ENCODE results near the gene CD180.

The CD180 gene

DNA sequence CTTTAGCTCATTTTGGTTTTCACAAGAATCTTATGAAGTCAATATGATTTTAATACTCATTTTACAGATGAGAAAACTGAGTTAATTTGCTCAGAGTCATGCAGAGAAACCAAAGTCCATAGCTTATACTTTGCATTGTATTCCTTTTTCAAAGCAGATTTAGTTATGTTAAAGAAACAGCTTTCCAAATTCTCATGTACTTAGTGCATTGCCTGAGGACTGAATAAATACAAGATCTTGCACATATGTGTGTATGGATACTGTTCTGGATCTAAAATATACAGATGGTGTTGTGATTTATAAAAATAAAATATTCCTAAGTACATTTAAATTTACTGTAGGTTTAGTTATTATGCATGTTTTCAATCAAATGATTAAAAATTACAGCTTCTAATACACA, 43.5 kb upstream of the CD180 start:
- Histone ChIP-seq H3K4ac (ENCODE audit: low read length) (no peak overlapping the region), H3K18ac (ENCODE audit: low read length) (no peak overlapping the region), H4K8ac (ENCODE audit: low read depth, low read length) (no peak overlapping the region), H3K23ac (ENCODE audit: low read depth, low read length, poor library complexity) (no peak overlapping the region), H3K14ac (ENCODE audit: low read length) (no peak overlapping the region), H3K9me3 (replicated peaks in 1 of 2; ENCODE audit: control insufficient read depth in 2 of 2, insufficient read depth in 1 of 2, low read depth in 1 of 2, low read length in 2 of 2) (no peaks in the 10 kb centered on the region), H3K9ac (ENCODE audit: low read depth, low read length, poor library complexity) (no peak overlapping the region), H3K36me3 (replicated peaks in 1 of 2; ENCODE audit: control insufficient read depth in 2 of 2, insufficient read depth in 2 of 2, low read length in 2 of 2) (no peaks in the 10 kb centered on the region), H2AFZ (ENCODE audit: low read length) (no peak overlapping the region), H3K27me3 (ENCODE audit: control insufficient read depth in 3 of 3, insufficient read depth in 3 of 3, low read depth in 1 of 3, low read length in 3 of 3) (no peaks in the 10 kb centered on the region), H2AK5ac (ENCODE audit: low read depth, low read length) (no peak overlapping the region), H4K91ac (ENCODE audit: low read depth, low read length, poor library complexity) (no peak overlapping the region), H2BK5ac (ENCODE audit: low read length) (no peak overlapping the region), H3K4me2 (ENCODE audit: insufficient read depth, low read length, poor library complexity, severe bottlenecking) (no peak overlapping the region), H2BK12ac (ENCODE audit: low read length) (no peak overlapping the region), H3K4me1 (ENCODE audit: control insufficient read depth in 2 of 2, insufficient read depth in 1 of 2, low read depth in 1 of 2, low read length in 2 of 2) (peaks cover 4 to 6% of the 10 kb centered on the region in 2 donors), H3K4me3 (ENCODE audit: low read length in 2 of 2) (no peak overlapping the region), H2BK120ac (ENCODE audit: low read depth, low read length) (no peak overlapping the region), H2BK15ac (ENCODE audit: low read length) (no peak overlapping the region), H3K79me1 (ENCODE audit: low read depth, low read length) (no peaks in the 10 kb centered on the region), H3K27ac (replicated peaks; ENCODE audit: low read length) (no peak overlapping the region)
- DNase-seq (ENCODE audit: low spot score), result no peak

DNA sequence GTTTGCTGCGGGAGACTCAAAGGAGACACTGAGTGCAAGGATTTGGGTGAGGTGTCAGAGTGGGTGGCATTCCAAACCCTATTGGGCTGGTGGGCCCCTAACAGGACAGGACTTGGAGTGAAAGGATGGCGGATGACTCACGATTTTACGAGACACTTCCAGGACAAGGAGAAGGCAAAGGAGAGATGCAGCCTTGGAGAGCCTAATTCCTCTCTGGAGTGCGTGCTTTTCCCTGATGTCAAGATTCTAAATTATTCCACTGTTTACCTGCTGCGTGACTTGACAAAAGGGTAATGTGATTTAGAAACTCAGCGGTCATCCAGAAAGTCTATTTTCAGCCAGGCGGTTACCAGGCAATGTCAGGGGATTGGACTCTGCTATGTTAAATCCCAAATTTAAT, 41.6 kb upstream of the CD180 start:
- H2BK5ac ChIP-seq (ENCODE audit: low read length), result no peak overlapping the region
- no peaks in the 10 kb centered on the region for H3K79me1 ChIP-seq (ENCODE audit: low read depth, low read length)
- H3K9ac ChIP-seq (ENCODE audit: low read depth, low read length, poor library complexity), result no peak overlapping the region
- no peak overlapping the region for H3K4ac ChIP-seq (ENCODE audit: low read length)
- H4K91ac ChIP-seq (ENCODE audit: low read depth, low read length, poor library complexity), result no peak overlapping the region
- H3K27ac ChIP-seq (replicated peaks; ENCODE audit: low read length), result no peak overlapping the region
- no peak for DNase-seq (ENCODE audit: low spot score)
- H2AFZ ChIP-seq (ENCODE audit: low read length), result peak overlapping the region; percentile 28
- H2BK12ac ChIP-seq (ENCODE audit: low read length), result no peak overlapping the region
- peaks cover 4 to 6% of the 10 kb centered on the region in 2 donors for H3K4me1 ChIP-seq (ENCODE audit: control insufficient read depth in 2 of 2, insufficient read depth in 1 of 2, low read depth in 1 of 2, low read length in 2 of 2)
- H3K23ac ChIP-seq (ENCODE audit: low read depth, low read length, poor library complexity), result no peak overlapping the region
- no peak overlapping the region for H4K8ac ChIP-seq (ENCODE audit: low read depth, low read length)
- no peak overlapping the region for H2BK15ac ChIP-seq (ENCODE audit: low read length)
- no peak overlapping the region for H3K4me3 ChIP-seq (ENCODE audit: low read length in 2 of 2)
- H3K18ac ChIP-seq (ENCODE audit: low read length), result no peak overlapping the region
- no CpG with 5 or more reads among the region's 8 CpGs for WGBS, 2 donors (ENCODE audit: extremely low coverage in 2 of 2, insufficient read length in 2 of 2, insufficient replicate concordance in 1 of 2)
- no peaks in the 10 kb centered on the region for H3K27me3 ChIP-seq (ENCODE audit: control insufficient read depth in 3 of 3, insufficient read depth in 3 of 3, low read depth in 1 of 3, low read length in 3 of 3)
- H3K9me3 ChIP-seq (replicated peaks in 1 of 2; ENCODE audit: control insufficient read depth in 2 of 2, insufficient read depth in 1 of 2, low read depth in 1 of 2, low read length in 2 of 2), result no peaks in the 10 kb centered on the region
- H3K4me2 ChIP-seq (ENCODE audit: insufficient read depth, low read length, poor library complexity, severe bottlenecking), result no peak overlapping the region
- H2BK120ac ChIP-seq (ENCODE audit: low read depth, low read length), result no peak overlapping the region
- H3K36me3 ChIP-seq (replicated peaks in 1 of 2; ENCODE audit: control insufficient read depth in 2 of 2, insufficient read depth in 2 of 2, low read length in 2 of 2), result no peaks in the 10 kb centered on the region
- H3K14ac ChIP-seq (ENCODE audit: low read length), result no peak overlapping the region
- H2AK5ac ChIP-seq (ENCODE audit: low read depth, low read length), result no peak overlapping the region

- Histone ChIP-seq H3K4me1 (ENCODE audit: control insufficient read depth in 2 of 2, insufficient read depth in 1 of 2, low read depth in 1 of 2, low read length in 2 of 2) (peaks cover 0 to 4% of the 10 kb centered on the region in 2 donors), H3K27ac (replicated peaks; ENCODE audit: low read length) (no peak overlapping the region), H3K36me3 (replicated peaks in 1 of 2; ENCODE audit: control insufficient read depth in 2 of 2, insufficient read depth in 2 of 2, low read length in 2 of 2) (no peaks in the 10 kb centered on the region), H3K14ac (ENCODE audit: low read length) (no peak overlapping the region), H2BK12ac (ENCODE audit: low read length) (no peak overlapping the region), H2BK5ac (ENCODE audit: low read length) (no peak overlapping the region), H3K23ac (ENCODE audit: low read depth, low read length, poor library complexity) (no peak overlapping the region), H3K4me2 (ENCODE audit: insufficient read depth, low read length, poor library complexity, severe bottlenecking) (no peak overlapping the region), H3K9me3 (replicated peaks in 1 of 2; ENCODE audit: control insufficient read depth in 2 of 2, insufficient read depth in 1 of 2, low read depth in 1 of 2, low read length in 2 of 2) (no peaks in the 10 kb centered on the region), H3K79me1 (ENCODE audit: low read depth, low read length) (no peaks in the 10 kb centered on the region), H3K9ac (ENCODE audit: low read depth, low read length, poor library complexity) (no peak overlapping the region), H3K27me3 (ENCODE audit: control insufficient read depth in 3 of 3, insufficient read depth in 3 of 3, low read depth in 1 of 3, low read length in 3 of 3) (no peaks in the 10 kb centered on the region), H3K18ac (ENCODE audit: low read length) (no peak overlapping the region), H3K4ac (ENCODE audit: low read length) (no peak overlapping the region), H2AK5ac (ENCODE audit: low read depth, low read length) (no peak overlapping the region), H3K4me3 (ENCODE audit: low read length in 2 of 2) (no peak overlapping the region), H2BK15ac (ENCODE audit: low read length) (no peak overlapping the region), H2AFZ (ENCODE audit: low read length) (peak overlapping the region; percentile 19), H2BK120ac (ENCODE audit: low read depth, low read length) (no peak overlapping the region), H4K8ac (ENCODE audit: low read depth, low read length) (no peak overlapping the region), H4K91ac (ENCODE audit: low read depth, low read length, poor library complexity) (no peak overlapping the region)
- DNase-seq (ENCODE audit: low spot score), result no peak
- no CpG with 5 or more reads among the region's 12 CpGs for WGBS, 2 donors (ENCODE audit: extremely low coverage in 2 of 2, insufficient read length in 2 of 2, insufficient replicate concordance in 1 of 2)
These were observed 39.0 kb upstream of the CD180 start for GRCh38 chr5:67235399-67236110.

GRCh38 chr5:67234671-67235176, 38.1 kb upstream of the CD180 start:
- peaks cover 0 to 4% of the 10 kb centered on the region in 2 donors for H3K4me1 ChIP-seq (ENCODE audit: control insufficient read depth in 2 of 2, insufficient read depth in 1 of 2, low read depth in 1 of 2, low read length in 2 of 2)
- no peak overlapping the region for H3K18ac ChIP-seq (ENCODE audit: low read length)
- H3K27me3 ChIP-seq (ENCODE audit: control insufficient read depth in 3 of 3, insufficient read depth in 3 of 3, low read depth in 1 of 3, low read length in 3 of 3), result no peaks in the 10 kb centered on the region
- H3K9me3 ChIP-seq (replicated peaks in 1 of 2; ENCODE audit: control insufficient read depth in 2 of 2, insufficient read depth in 1 of 2, low read depth in 1 of 2, low read length in 2 of 2), result no peaks in the 10 kb centered on the region
- H4K8ac ChIP-seq (ENCODE audit: low read depth, low read length), result no peak overlapping the region
- H3K4me3 ChIP-seq (ENCODE audit: low read length in 2 of 2), result no peak overlapping the region
- H3K23ac ChIP-seq (ENCODE audit: low read depth, low read length, poor library complexity), result no peak overlapping the region
- H3K79me1 ChIP-seq (ENCODE audit: low read depth, low read length), result no peaks in the 10 kb centered on the region
- no peak overlapping the region for H2BK5ac ChIP-seq (ENCODE audit: low read length)
- no peak overlapping the region for H2AFZ ChIP-seq (ENCODE audit: low read length)
- no peak overlapping the region for H4K91ac ChIP-seq (ENCODE audit: low read depth, low read length, poor library complexity)
- H3K4me2 ChIP-seq (ENCODE audit: insufficient read depth, low read length, poor library complexity, severe bottlenecking), result no peak overlapping the region
- no peak overlapping the region for H3K14ac ChIP-seq (ENCODE audit: low read length)
- no peak overlapping the region for H2BK120ac ChIP-seq (ENCODE audit: low read depth, low read length)
- no peak for DNase-seq (ENCODE audit: low spot score)
- H3K27ac ChIP-seq (replicated peaks; ENCODE audit: low read length), result no peak overlapping the region
- no peak overlapping the region for H2BK15ac ChIP-seq (ENCODE audit: low read length)
- no peak overlapping the region for H3K9ac ChIP-seq (ENCODE audit: low read depth, low read length, poor library complexity)
- no peak overlapping the region for H2AK5ac ChIP-seq (ENCODE audit: low read depth, low read length)
- no CpG with 5 or more reads among the region's 10 CpGs for WGBS, 2 donors (ENCODE audit: extremely low coverage in 2 of 2, insufficient read length in 2 of 2, insufficient replicate concordance in 1 of 2)
- no peak overlapping the region for H2BK12ac ChIP-seq (ENCODE audit: low read length)
- no peak overlapping the region for H3K4ac ChIP-seq (ENCODE audit: low read length)
- H3K36me3 ChIP-seq (replicated peaks in 1 of 2; ENCODE audit: control insufficient read depth in 2 of 2, insufficient read depth in 2 of 2, low read length in 2 of 2), result no peaks in the 10 kb centered on the region
